HG02973 (cell line): Measurements from ENCODE around the gene TLE6.
"Not testable (repeated sequence)": the region's sequence is repeated elsewhere in the genome, so short reads cannot be mapped to it uniquely, and the experiment has no call there.

Experiments
- ATAC-seq: cut with Tn5 transposase; IDR thresholded peaks from one replicate; pipeline ENCODE4 v1.9.1; 2021; ENCODE audit warnings: moderate library complexity; ENCODE audit not compliant: unreplicated experiment

The TLE6 gene

GRCh38 chr19:2973229-2973628, 4.1 kb upstream of the TLE6 start:
- no peak for ATAC-seq

GRCh38 chr19:2974342-2975041, 2.9 kb upstream of the TLE6 start:
- no peak for ATAC-seq

GRCh38 chr19:2976609-2977000, 759 bp upstream of the TLE6 start:
- no peak for ATAC-seq

- no peak for ATAC-seq
Observed at GRCh38 chr19:2977746-2978138, 378 bp downstream of the TLE6 start.

- ATAC-seq: no peak
Observed at GRCh38 chr19:2978166-2978767, 903 bp downstream of the TLE6 start.

GRCh38 chr19:2978772-2979171, 1.4 kb downstream of the TLE6 start:
- no peak for ATAC-seq

GRCh38 chr19:2981898-2982297, 4.5 kb downstream of the TLE6 start:
- ATAC-seq: no peak

GRCh38 chr19:2982561-2982960, 5.2 kb downstream of the TLE6 start:
- no peak for ATAC-seq

GRCh38 chr19:2982983-2983350, 5.6 kb downstream of the TLE6 start:
- no peak for ATAC-seq

- ATAC-seq: no peak
Observed at GRCh38 chr19:2983351-2984214, 6.2 kb downstream of the TLE6 start.

GRCh38 chr19:2984215-2984528, 6.8 kb downstream of the TLE6 start:
- ATAC-seq: no peak

- ATAC-seq: no peak
Observed at GRCh38 chr19:2986951-2987524, 9.7 kb downstream of the TLE6 start.

- no peak for ATAC-seq
Observed at GRCh38 chr19:2987797-2988196, 10.4 kb downstream of the TLE6 start.

GRCh38 chr19:2988568-2988967, 11.2 kb downstream of the TLE6 start:
- no peak for ATAC-seq

GRCh38 chr19:2989236-2989946, 12.0 kb downstream of the TLE6 start:
- no peak for ATAC-seq

- ATAC-seq: not testable (repeated sequence)
Observed at GRCh38 chr19:2992333-2992732, 15.0 kb downstream of the TLE6 start.

- no peak for ATAC-seq
Observed at GRCh38 chr19:2992958-2993357, 15.6 kb downstream of the TLE6 start.

GRCh38 chr19:2993579-2993978, 16.2 kb downstream of the TLE6 start:
- ATAC-seq: no peak

- ATAC-seq: no peak
Observed at GRCh38 chr19:2994588-2995131, 17.3 kb downstream of the TLE6 start.

- no peak for ATAC-seq
Observed at GRCh38 chr19:2997720-2998119, 20.4 kb downstream of the TLE6 start.

- ATAC-seq: no peak
Observed at GRCh38 chr19:2998642-2999041, 21.3 kb downstream of the TLE6 start.
